Activated CD8-positive, alpha-beta T cell treated with anti-CD3 and anti-CD28 coated beads for 36 hours (primary cell): Measurements from ENCODE around the gene SGK1. TPM values are rescaled to one million over a fixed set of nuclear protein-coding genes. Genes with fewer than 3 reads are reported as not detected.
A peak's percentile ranks its signal among the peaks of the same experiment; 100 is the strongest.

Experiments used
- ATAC-seq: fragments of 200-7000 bp; cut with Tn5 transposase; one replicate; pipeline ENCODE4 v1.10.0; 2021; ENCODE audit warnings: mild to moderate bottlenecking, moderate library complexity
- CTCF ChIA-PET: fragments of 350-600 bp; sonication (Branson Sonifier 250); formaldehyde crosslinking; loops from one replicate; lab custom pipeline; 2021; ENCODE audit warnings: antibody characterized with exemption; lab: Charles Lee
- POLR2A ChIA-PET: fragments of 350-600 bp; sonication (Branson Sonifier 250); formaldehyde crosslinking; loops from one replicate; lab custom pipeline; 2021; ENCODE audit warnings: antibody characterized with exemption; lab: Charles Lee
- DNase-seq: peaks from one replicate; pipeline ENCODE4 v3.0.0-alpha.2; 2020
- H3K27ac Mint-ChIP-seq: one replicate; pipeline ENCODE4 v1.8.0; 2021; ENCODE audit warnings: mild to moderate bottlenecking, mixed read lengths
- H3K27me3 Mint-ChIP-seq: one replicate; pipeline ENCODE4 v1.8.0; 2021; ENCODE audit warnings: mixed read lengths
- H3K36me3 Mint-ChIP-seq: one replicate; pipeline ENCODE4 v1.8.0; 2021; ENCODE audit warnings: low read depth, mixed read lengths
- H3K4me1 Mint-ChIP-seq: one replicate; pipeline ENCODE4 v1.8.0; 2021; ENCODE audit warnings: low read depth, mixed read lengths
- H3K4me3 Mint-ChIP-seq: one replicate; pipeline ENCODE4 v1.8.0; 2021; ENCODE audit warnings: mild to moderate bottlenecking, moderate library complexity, mixed read lengths
- H3K9me3 Mint-ChIP-seq: one replicate; pipeline ENCODE4 v1.8.0; 2021; ENCODE audit warnings: mixed read lengths
- intact Hi-C: fragments of 100-400 bp; cut with micrococcal nuclease; formaldehyde crosslinking; loops from one replicate; pipeline ENCODE4 v1.10.0; 2022
- total RNA-seq, 2 experiments: library from RNA; stranded (reverse); gene quantifications; one replicate each; pipeline ENCODE4 v1.2.3, GENCODE V29; 2021
- TF ChIP-seq, protein P1 (sequence below): fragments of 200-600 bp; IDR thresholded peaks from one replicate; pipeline ENCODE4 v1.8.0; 2022; ENCODE audit warnings: antibody characterized with exemption, mild to moderate bottlenecking

Gene SGK1
- total RNA-seq, 2 experiments from 2014 or later: 46.4 to 53.4 TPM

DNA sequence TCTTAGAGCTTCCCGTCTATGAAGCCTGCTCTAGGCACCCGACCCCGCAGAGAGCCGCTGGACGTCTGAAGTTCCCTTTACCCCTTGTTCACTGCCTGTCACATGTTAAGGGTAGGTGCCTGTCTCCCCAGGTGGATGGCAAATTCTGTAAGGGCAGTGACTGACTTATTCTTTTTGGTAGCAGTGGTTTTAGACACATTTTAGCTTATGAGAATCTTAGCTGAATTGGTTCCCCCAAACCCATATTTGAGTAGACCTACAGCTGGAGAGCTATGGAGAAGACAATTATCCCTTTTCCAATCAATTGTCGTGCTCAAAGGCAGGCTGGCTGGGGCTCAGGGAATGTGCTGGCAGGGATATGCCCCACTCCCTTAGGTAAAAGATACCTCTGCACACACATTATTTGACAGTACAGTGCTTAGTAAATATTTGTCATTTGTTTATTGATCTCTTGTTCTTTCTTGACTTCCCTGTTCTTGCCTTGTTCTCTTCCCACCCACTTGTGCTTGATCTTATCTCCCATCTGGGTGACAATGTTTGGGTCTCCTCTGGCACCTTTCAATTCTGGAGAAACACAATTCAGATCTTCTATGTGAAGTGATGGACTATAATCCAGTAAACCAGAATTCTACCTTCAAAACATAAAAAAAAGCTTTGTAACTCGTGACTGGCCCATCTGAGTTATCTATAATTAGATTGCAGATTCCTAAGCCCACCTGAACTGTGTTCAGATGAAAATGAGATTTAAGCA, 151.2 kb downstream of the SGK1 start:
- Mint-ChIP-seq H3K36me3 (peaks cover 40% of the 10 kb centered on the region), H3K4me3 (no peak overlapping the region), H3K9me3 (no peaks in the 10 kb centered on the region), H3K27ac (peak overlapping the region; percentile 68), H3K27me3 (no peaks in the 10 kb centered on the region), H3K4me1 (peaks cover 22% of the 10 kb centered on the region)
- TF ChIP-seq, protein P1, sequence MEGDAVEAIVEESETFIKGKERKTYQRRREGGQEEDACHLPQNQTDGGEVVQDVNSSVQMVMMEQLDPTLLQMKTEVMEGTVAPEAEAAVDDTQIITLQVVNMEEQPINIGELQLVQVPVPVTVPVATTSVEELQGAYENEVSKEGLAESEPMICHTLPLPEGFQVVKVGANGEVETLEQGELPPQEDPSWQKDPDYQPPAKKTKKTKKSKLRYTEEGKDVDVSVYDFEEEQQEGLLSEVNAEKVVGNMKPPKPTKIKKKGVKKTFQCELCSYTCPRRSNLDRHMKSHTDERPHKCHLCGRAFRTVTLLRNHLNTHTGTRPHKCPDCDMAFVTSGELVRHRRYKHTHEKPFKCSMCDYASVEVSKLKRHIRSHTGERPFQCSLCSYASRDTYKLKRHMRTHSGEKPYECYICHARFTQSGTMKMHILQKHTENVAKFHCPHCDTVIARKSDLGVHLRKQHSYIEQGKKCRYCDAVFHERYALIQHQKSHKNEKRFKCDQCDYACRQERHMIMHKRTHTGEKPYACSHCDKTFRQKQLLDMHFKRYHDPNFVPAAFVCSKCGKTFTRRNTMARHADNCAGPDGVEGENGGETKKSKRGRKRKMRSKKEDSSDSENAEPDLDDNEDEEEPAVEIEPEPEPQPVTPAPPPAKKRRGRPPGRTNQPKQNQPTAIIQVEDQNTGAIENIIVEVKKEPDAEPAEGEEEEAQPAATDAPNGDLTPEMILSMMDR: no peak
- ATAC-seq (no peak), DNase-seq (no peak)
- POLR2A ChIA-PET: no interaction called here
- intact Hi-C loops: no loop called here
- CTCF ChIA-PET: interaction anchor here (0.7 to 3.2 kb wide), 7 partner anchors 10 to 774 kb away, joined by 3 to 17 read pairs (median 4); no protein-coding TSS in a partner anchor

DNA sequence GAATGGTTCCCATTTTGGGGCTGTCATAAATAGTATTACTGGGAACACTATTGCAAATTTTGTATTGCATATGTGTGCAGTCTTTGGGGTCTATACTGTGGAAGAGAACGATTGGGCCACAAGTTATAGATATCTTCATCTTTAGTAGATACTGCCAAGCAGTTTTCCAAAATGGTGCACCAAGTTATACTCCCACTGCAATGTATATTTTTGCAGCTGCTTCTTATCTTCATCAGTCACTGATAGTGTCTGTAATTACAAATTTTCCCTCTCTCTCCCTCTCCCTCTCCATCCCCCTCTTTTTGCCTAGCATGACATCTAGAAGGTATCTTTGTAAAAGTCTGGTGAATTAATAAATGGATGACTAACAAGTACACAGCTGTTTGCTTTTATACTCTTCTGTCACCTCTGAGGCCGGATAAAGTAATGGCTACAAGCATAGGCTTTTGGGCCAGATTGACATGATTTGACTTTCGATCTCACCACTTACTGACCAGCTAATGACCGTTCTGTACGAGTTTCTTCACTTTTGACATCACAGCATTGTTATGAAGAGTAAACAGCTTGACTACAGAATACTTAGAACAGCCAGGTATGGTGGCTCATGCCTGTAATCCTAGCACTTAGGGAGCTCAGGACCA, 152.2 kb downstream of the SGK1 start:
- Mint-ChIP-seq H3K9me3 (no peaks in the 10 kb centered on the region), H3K4me3 (no peak overlapping the region), H3K27ac (no peak overlapping the region), H3K36me3 (peaks cover 30% of the 10 kb centered on the region), H3K4me1 (peaks cover 12% of the 10 kb centered on the region), H3K27me3 (no peaks in the 10 kb centered on the region)
- intact Hi-C loops: no loop called here
- no peak for ATAC-seq
- TF ChIP-seq, protein P1: no peak
- DNase-seq: no peak
- ChIA-PET POLR2A (interaction anchor here (0.5 kb wide), 1 partner anchor 193 kb away, joined by 3 read pairs; no protein-coding TSS in a partner anchor), CTCF (interaction anchor here (1.0 to 3.2 kb wide), 3 partner anchors 9 to 659 kb away, joined by 4 to 17 read pairs (median 6); no protein-coding TSS in a partner anchor)

DNA sequence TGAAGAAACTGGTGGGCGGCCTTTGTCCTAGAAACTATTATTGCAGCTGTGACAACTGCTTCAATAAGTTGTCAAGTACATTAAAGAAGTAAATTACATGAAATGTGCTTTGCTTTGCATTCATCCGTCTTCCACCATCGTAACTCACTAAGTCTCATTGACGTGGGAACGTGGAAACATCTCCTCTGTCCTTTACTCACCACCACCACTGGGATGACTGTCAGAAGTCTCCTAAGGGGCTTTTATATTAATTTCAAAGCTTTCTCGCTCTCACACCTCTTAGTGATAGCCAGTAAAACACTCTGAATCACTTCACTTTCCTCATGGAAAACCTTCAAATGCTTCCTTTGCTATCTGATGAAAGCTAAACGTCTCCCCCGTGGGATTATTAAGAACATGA, 153.6 kb downstream of the SGK1 start:
- H3K4me1 Mint-ChIP-seq: no peaks in the 10 kb centered on the region
- peaks cover 17% of the 10 kb centered on the region for H3K36me3 Mint-ChIP-seq
- intact Hi-C loops: no loop called here
- DNase-seq (no peak), ATAC-seq (no peak)
- no peaks in the 10 kb centered on the region for H3K9me3 Mint-ChIP-seq
- TF ChIP-seq, protein P1: no peak
- H3K4me3 Mint-ChIP-seq: no peak overlapping the region
- CTCF ChIA-PET: interaction anchor here (0.8 to 3.2 kb wide), 5 partner anchors 8 to 718 kb away, joined by 3 to 17 read pairs (median 3); no protein-coding TSS in a partner anchor
- H3K27ac Mint-ChIP-seq: no peak overlapping the region
- POLR2A ChIA-PET: no interaction called here
- H3K27me3 Mint-ChIP-seq: no peaks in the 10 kb centered on the region

DNA sequence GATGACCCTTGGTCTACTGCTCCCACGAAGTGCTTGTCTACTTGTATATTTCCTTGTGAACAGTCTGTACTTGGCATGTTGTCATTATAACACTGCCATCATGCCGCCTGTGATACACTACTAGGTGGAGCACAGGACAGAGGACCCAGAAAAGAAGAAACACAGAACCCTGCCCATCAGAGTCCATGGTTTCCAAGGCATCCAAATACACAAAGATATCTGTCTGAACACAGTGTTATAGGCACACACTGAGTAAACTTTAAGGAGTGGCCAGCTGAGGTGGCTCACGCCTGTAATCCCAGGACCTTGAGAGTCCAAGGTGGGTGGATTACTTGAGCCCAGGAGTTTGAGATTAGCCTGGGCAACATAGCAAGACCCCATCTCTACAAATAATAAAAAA, 155.0 kb downstream of the SGK1 start:
- ChIA-PET CTCF (interaction anchor here (1.5 to 3.8 kb wide), 2 partner anchors 479 to 660 kb away, joined by 5 to 17 read pairs; no protein-coding TSS in a partner anchor), POLR2A (interaction anchor here (0.6 kb wide), 1 partner anchor 223 kb away, joined by 3 read pairs; no protein-coding TSS in a partner anchor)
- intact Hi-C loops: no loop called here
- Mint-ChIP-seq H3K4me1 (no peaks in the 10 kb centered on the region), H3K4me3 (no peak overlapping the region), H3K27ac (no peak overlapping the region), H3K9me3 (no peaks in the 10 kb centered on the region), H3K27me3 (no peaks in the 10 kb centered on the region), H3K36me3 (peaks cover 8% of the 10 kb centered on the region)
- no peak for ATAC-seq
- DNase-seq: no peak
- TF ChIP-seq, protein P1: no peak
